WTC11 (cell line): Measurements from ENCODE around the gene CBFA2T3.

Source experiments
- ATF2 ChIP-seq: sonication (generic); formaldehyde crosslinking; IDR thresholded peaks from 2 replicates; pipeline ENCODE4 v1.8.1; 2022; ENCODE audit warnings: low read depth, missing genetic modification reagents, borderline replicate concordance
- ATF3 ChIP-seq: sonication (generic); formaldehyde crosslinking; conservative IDR thresholded peaks from 2 replicates; pipeline ENCODE4 v1.8.1; 2022; ENCODE audit warnings: mild to moderate bottlenecking, missing genetic modification reagents
- CDX4 ChIP-seq: fragments of 250-450 bp; sonication (Bioruptor Pico); IDR thresholded peaks from 2 replicates; pipeline ENCODE4 v1.9.0; 2021; ENCODE audit warnings: moderate library complexity, mild to moderate bottlenecking, inconsistent platforms, borderline replicate concordance
- CTCF ChIP-seq: fragments of 200-600 bp; IDR thresholded peaks from 2 replicates; pipeline ENCODE4 v1.8.0; 2022; ENCODE audit warnings: antibody characterized with exemption
- HMGXB4 ChIP-seq: sonication (generic); formaldehyde crosslinking; IDR thresholded peaks from 2 replicates; pipeline ENCODE4 v1.8.1; 2023; ENCODE audit warnings: mild to moderate bottlenecking, moderate library complexity, missing genetic modification reagents
- MAX ChIP-seq: sonication (generic); formaldehyde crosslinking; IDR thresholded peaks from 2 replicates; pipeline ENCODE4 v1.8.0; 2022; ENCODE audit warnings: mild to moderate bottlenecking, missing genetic modification reagents
- NFATC4 ChIP-seq: fragments of 250-450 bp; sonication (Bioruptor Pico); IDR thresholded peaks from 2 replicates; pipeline ENCODE4 v1.9.0; 2021; ENCODE audit warnings: mild to moderate bottlenecking
- NR3C1 ChIP-seq: sonication (generic); formaldehyde crosslinking; conservative IDR thresholded peaks from 2 replicates; pipeline ENCODE4 v1.8.1; 2023; ENCODE audit warnings: low read depth, mild to moderate bottlenecking, missing genetic modification reagents
- SP1 ChIP-seq: sonication (generic); formaldehyde crosslinking; conservative IDR thresholded peaks from 2 replicates; pipeline ENCODE4 v1.8.1; 2022; ENCODE audit warnings: missing genetic modification reagents
- STAT6 ChIP-seq: sonication (generic); formaldehyde crosslinking; conservative IDR thresholded peaks from 2 replicates; pipeline ENCODE4 v1.8.1; 2023; ENCODE audit warnings: mild to moderate bottlenecking, low read depth, missing genetic modification reagents, moderate library complexity
- ZNF121 ChIP-seq: sonication (generic); formaldehyde crosslinking; IDR thresholded peaks from 2 replicates; pipeline ENCODE4 v1.8.0; 2023; ENCODE audit warnings: missing genetic modification reagents
- ZNF281 ChIP-seq: sonication (generic); formaldehyde crosslinking; IDR thresholded peaks from 2 replicates; pipeline ENCODE4 v1.8.0; 2023; ENCODE audit warnings: mild to moderate bottlenecking, missing genetic modification reagents
- ZNF416 ChIP-seq: fragments of 250-450 bp; sonication (Bioruptor Pico); IDR thresholded peaks from 2 replicates; pipeline ENCODE4 v1.9.0; 2021; ENCODE audit warnings: mild to moderate bottlenecking, inconsistent platforms

GRCh38 chr16:88881007-88881615 is 95.9 kb downstream of the CBFA2T3 start:
- TF ChIP-seq ZNF121 (CRISPR knock-in tag), result no peak
- no peak for TF ChIP-seq CTCF
- no peak for TF ChIP-seq ATF3 (CRISPR knock-in tag)
- no peak for TF ChIP-seq ATF2
- no peak for TF ChIP-seq NFATC4 (CRISPR knock-in tag)
- no peak for TF ChIP-seq ZNF416 (CRISPR knock-in tag)
- TF ChIP-seq SP1 (CRISPR knock-in tag), result no peak
- no peak for TF ChIP-seq HMGXB4 (CRISPR knock-in tag)
- TF ChIP-seq CDX4, result no peak
- no peak for TF ChIP-seq STAT6
- TF ChIP-seq MAX (CRISPR knock-in tag), result no peak
- no peak for TF ChIP-seq NR3C1
- no peak for TF ChIP-seq ZNF281 (CRISPR knock-in tag)
